ENCODE results near the gene ERP29.
"Not testable (repeated sequence)": the region's sequence is repeated elsewhere in the genome, so short reads cannot be mapped to it uniquely, and the experiment has no call there.

The ERP29 gene

GRCh38 chr12:112001576-112001975, 11.7 kb upstream of the ERP29 start:
- in situ Hi-C loops (cut with MboI; ENCODE audit: low sequenced_read_pairs, unreplicated experiment), result no loop called here
- no peak for DNase-seq (ENCODE audit: low spot score)
- no peak for TF ChIP-seq CTCF (IDR thresholded peaks at IDR 0.05; ENCODE audit: borderline replicate concordance, control extremely low read depth, extremely low read depth, insufficient read depth, missing control alignments)

DNA sequence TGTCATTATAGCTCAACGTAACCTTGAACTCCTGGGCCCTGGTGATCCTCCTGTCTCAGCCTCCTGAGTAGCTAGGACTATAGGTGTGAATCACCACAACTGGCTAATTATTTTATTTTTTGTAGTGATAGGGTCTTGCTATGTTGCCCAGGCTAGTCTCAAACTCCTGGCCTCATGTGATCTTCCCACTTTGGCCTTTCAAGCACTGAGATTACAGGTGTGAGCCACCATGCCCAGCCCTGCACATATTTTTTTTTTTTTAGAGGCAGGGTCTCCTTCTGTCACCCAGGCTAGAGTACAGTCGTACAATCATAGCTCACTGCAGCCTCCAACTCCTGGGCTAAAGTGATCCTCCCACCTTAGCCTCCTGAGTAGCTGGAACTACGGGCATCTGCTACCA, 9.2 kb upstream of the ERP29 start:
- no peak for TF ChIP-seq CTCF (IDR thresholded peaks at IDR 0.05; ENCODE audit: borderline replicate concordance, control extremely low read depth, extremely low read depth, insufficient read depth, missing control alignments)
- in situ Hi-C loops (cut with MboI; ENCODE audit: low sequenced_read_pairs, unreplicated experiment), result no loop called here
- DNase-seq (ENCODE audit: low spot score), result no peak

DNA sequence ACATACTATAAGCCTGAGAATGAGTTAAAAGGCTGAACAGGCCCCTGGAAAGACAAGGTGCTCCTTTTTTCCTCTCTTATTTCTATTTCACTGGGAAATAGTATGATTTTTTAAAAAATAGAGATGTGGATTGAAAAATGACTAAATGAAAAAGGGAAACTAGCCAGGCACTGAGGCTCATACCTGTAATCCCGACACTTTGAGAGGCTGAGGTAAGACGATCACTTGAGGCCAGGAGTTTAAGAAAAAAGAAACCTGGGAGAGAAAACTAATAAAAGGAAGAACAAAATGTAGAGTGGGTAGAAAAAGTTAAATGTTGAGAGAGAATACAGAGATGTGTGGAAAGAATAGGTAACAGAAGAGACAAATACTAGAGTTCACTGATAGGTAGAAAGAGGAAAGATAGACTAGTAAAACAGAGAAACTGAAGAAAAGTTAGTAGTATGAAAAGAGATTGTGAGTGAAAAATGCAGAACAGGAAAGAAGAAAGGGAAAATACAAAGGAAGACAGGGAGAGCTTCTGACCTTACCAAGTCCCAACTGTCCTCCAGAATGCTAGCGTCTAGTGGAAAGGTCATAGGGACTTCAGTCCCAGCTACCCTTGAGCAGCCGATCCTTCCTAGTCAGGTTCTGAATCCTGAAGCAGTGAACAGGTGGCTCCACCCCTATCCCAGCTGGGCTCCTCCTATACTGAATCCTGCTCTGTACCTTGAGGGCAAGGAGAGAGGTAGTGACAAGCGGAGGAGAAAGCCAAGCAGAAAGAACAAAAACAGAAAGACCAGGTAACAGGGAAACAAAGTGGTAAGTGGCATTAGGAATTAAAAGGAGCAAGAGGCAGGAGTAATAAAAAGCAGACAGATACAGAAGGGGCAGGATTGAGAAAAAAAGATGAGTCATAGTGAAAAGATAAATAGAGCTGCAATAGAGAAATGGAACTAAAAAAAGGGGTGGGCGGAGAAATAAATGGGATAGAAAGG, 7.5 kb upstream of the ERP29 start:
- in situ Hi-C loops (cut with MboI; ENCODE audit: low sequenced_read_pairs, unreplicated experiment), result no loop called here
- TF ChIP-seq CTCF (IDR thresholded peaks at IDR 0.05; ENCODE audit: borderline replicate concordance, control extremely low read depth, extremely low read depth, insufficient read depth, missing control alignments), result no peak
- DNase-seq (ENCODE audit: low spot score), result no peak

GRCh38 chr12:112007945-112008344, 5.3 kb upstream of the ERP29 start:
- in situ Hi-C loops (cut with MboI; ENCODE audit: low sequenced_read_pairs, unreplicated experiment), result no loop called here
- TF ChIP-seq CTCF (IDR thresholded peaks at IDR 0.05; ENCODE audit: borderline replicate concordance, control extremely low read depth, extremely low read depth, insufficient read depth, missing control alignments), result no peak
- no peak for DNase-seq (ENCODE audit: low spot score)

GRCh38 chr12:112008918-112009317, 4.3 kb upstream of the ERP29 start:
- TF ChIP-seq CTCF (IDR thresholded peaks at IDR 0.05; ENCODE audit: borderline replicate concordance, control extremely low read depth, extremely low read depth, insufficient read depth, missing control alignments), result no peak
- in situ Hi-C loops (cut with MboI; ENCODE audit: low sequenced_read_pairs, unreplicated experiment), result no loop called here
- DNase-seq (ENCODE audit: low spot score), result no peak

- in situ Hi-C loops (cut with MboI; ENCODE audit: low sequenced_read_pairs, unreplicated experiment), result not testable (repeated sequence)
Observed at GRCh38 chr12:112009596-112009995, 3.6 kb upstream of the ERP29 start.

More at GRCh38 chr12:112009596-112009995, 3.6 kb upstream of the ERP29 start:
- DNase-seq (ENCODE audit: low spot score), result not testable (repeated sequence)
